Endothelial cell of umbilical vein (primary cell): ENCODE measurements around the gene IL23A.

Experiments
- JUN ChIP-seq: IDR thresholded peaks from 2 replicates; pipeline ENCODE4 v1.6.1; 2011; ENCODE audit warnings: borderline replicate concordance, low read depth; ENCODE audit not compliant: insufficient read length, insufficient read depth
- POLR2A ChIP-seq: IDR thresholded peaks from 2 replicates; pipeline ENCODE4 v1.6.1; 2012; ENCODE audit warnings: low read depth, mild to moderate bottlenecking, control low read depth, low read length
- POLR2AphosphoS5 ChIP-seq: IDR thresholded peaks from 2 replicates; pipeline ENCODE4 v1.6.1; 2012; ENCODE audit warnings: low read depth, mild to moderate bottlenecking, control low read depth, low read length, moderate library complexity; ENCODE audit not compliant: insufficient read depth
- TF ChIP-seq, protein P1 (sequence below), 2 donors: IDR thresholded peaks; 1 replicate in 1 of 2; 2 replicates in 1 of 2; pipeline ENCODE4 v1.5.1; 2011; ENCODE audit warnings: low read length in 2 of 2, mild to moderate bottlenecking in 2 of 2, moderate library complexity in 2 of 2, control low read depth in 1 of 2, inconsistent platforms in 1 of 2, low read depth in 1 of 2; ENCODE audit not compliant: insufficient read depth in 1 of 2; ENCODE audit errors: extremely low read depth in 1 of 2

DNA sequence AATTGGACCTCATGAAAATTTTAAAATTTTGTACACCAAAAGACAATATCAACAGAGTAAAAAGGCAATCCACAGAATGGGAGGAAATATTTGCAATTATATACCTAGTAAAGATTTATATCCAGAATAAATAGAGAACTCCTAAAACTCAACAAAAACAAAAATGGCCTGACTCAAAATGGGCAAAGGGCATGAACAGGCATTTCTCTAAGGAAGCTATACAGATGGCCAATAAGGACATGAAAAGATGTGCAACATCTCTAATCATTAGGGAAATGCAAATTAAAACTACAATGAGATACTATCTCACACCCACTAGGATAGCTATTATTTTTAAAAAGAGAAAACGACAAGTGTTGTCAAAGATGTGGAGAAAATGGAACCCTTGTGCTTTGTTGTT lies 34.8 kb downstream of the IL23A start:
- TF ChIP-seq, protein P1, sequence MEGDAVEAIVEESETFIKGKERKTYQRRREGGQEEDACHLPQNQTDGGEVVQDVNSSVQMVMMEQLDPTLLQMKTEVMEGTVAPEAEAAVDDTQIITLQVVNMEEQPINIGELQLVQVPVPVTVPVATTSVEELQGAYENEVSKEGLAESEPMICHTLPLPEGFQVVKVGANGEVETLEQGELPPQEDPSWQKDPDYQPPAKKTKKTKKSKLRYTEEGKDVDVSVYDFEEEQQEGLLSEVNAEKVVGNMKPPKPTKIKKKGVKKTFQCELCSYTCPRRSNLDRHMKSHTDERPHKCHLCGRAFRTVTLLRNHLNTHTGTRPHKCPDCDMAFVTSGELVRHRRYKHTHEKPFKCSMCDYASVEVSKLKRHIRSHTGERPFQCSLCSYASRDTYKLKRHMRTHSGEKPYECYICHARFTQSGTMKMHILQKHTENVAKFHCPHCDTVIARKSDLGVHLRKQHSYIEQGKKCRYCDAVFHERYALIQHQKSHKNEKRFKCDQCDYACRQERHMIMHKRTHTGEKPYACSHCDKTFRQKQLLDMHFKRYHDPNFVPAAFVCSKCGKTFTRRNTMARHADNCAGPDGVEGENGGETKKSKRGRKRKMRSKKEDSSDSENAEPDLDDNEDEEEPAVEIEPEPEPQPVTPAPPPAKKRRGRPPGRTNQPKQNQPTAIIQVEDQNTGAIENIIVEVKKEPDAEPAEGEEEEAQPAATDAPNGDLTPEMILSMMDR (IDR thresholded peaks at IDR 0.05; ENCODE audit: extremely low read depth in 1 of 2, insufficient read depth in 1 of 2, low read depth in 1 of 2, low read length in 2 of 2) = no peak
- TF ChIP-seq JUN (no peak), POLR2A (no peak), POLR2AphosphoS5 (no peak)
